Nephron (organoid): Measurements from ENCODE around the gene HPN.
A peak's percentile ranks its signal among the peaks of the same experiment; 100 is the strongest.

ENCODE experiments used
- H3K27ac Mint-ChIP-seq, 3 experiments: 2 replicates each; pipeline ENCODE4 v1.8.0; 2020; ENCODE audit warnings: mixed read lengths in 3 of 3, mild to moderate bottlenecking in 2 of 3, moderate library complexity in 1 of 3
- H3K27me3 Mint-ChIP-seq: 2 replicates; pipeline ENCODE4 v1.8.0; 2021; ENCODE audit warnings: low read depth, mild to moderate bottlenecking, moderate library complexity, mixed read lengths
- H3K36me3 Mint-ChIP-seq: 2 replicates; pipeline ENCODE4 v1.8.0; 2020; ENCODE audit warnings: low read depth, mixed read lengths
- H3K4me1 Mint-ChIP-seq: 2 replicates; pipeline ENCODE4 v1.8.0; 2020; ENCODE audit warnings: mixed read lengths
- H3K4me3 Mint-ChIP-seq, 3 experiments: 2 replicates each; pipeline ENCODE4 v1.8.0; 2020; ENCODE audit warnings: mild to moderate bottlenecking in 3 of 3, mixed read lengths in 3 of 3, moderate library complexity in 2 of 3
- H3K9me3 Mint-ChIP-seq: 2 replicates; pipeline ENCODE4 v1.8.0; 2020; ENCODE audit warnings: mixed read lengths
- TF ChIP-seq, protein P1 (sequence below), 3 experiments: fragments of 200-600 bp; sonication (generic); IDR thresholded peaks; one replicate each; pipeline ENCODE4 v1.5.0; 2021; ENCODE audit warnings: antibody characterized with exemption in 3 of 3; ENCODE audit not compliant: unreplicated experiment in 3 of 3

HPN gene

DNA sequence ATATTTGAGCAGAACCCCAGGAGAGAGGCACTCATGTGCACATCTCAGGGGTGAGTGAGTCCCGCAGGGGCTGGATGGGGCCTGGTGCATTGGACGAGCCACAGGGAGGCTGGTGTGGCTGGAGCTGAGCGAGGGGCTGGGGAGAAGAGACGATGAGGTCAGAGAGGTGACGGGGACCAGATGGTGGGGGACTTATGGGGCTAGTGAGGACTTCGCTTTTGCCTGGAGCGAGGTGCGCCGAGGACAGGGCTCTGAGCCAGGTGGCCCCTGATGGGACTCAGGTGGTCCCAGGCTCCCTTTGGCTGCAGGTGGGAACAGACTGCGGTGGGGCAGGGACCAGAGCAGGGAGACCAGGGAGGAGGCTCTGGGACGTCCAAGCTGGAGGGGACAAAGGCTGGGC lies 67.2 kb downstream of the HPN start:
- H3K4me3 Mint-ChIP-seq, result no peak overlapping the region
- no peaks in the 10 kb centered on the region for H3K4me1 Mint-ChIP-seq
- no peak overlapping the region for H3K27ac Mint-ChIP-seq
- H3K27me3 Mint-ChIP-seq, result peaks cover 6% of the 10 kb centered on the region
- no peaks in the 10 kb centered on the region for H3K9me3 Mint-ChIP-seq
- H3K36me3 Mint-ChIP-seq, result no peaks in the 10 kb centered on the region
- TF ChIP-seq, protein P1, sequence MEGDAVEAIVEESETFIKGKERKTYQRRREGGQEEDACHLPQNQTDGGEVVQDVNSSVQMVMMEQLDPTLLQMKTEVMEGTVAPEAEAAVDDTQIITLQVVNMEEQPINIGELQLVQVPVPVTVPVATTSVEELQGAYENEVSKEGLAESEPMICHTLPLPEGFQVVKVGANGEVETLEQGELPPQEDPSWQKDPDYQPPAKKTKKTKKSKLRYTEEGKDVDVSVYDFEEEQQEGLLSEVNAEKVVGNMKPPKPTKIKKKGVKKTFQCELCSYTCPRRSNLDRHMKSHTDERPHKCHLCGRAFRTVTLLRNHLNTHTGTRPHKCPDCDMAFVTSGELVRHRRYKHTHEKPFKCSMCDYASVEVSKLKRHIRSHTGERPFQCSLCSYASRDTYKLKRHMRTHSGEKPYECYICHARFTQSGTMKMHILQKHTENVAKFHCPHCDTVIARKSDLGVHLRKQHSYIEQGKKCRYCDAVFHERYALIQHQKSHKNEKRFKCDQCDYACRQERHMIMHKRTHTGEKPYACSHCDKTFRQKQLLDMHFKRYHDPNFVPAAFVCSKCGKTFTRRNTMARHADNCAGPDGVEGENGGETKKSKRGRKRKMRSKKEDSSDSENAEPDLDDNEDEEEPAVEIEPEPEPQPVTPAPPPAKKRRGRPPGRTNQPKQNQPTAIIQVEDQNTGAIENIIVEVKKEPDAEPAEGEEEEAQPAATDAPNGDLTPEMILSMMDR (IDR thresholded peaks at IDR 0.05; ENCODE audit: unreplicated experiment in 3 of 3), result no peak

- Mint-ChIP-seq H3K4me3 (no peak overlapping the region), H3K4me1 (peaks cover 3% of the 10 kb centered on the region), H3K27me3 (peaks cover 8% of the 10 kb centered on the region), H3K9me3 (no peaks in the 10 kb centered on the region), H3K36me3 (no peaks in the 10 kb centered on the region), H3K27ac (no peak overlapping the region)
- TF ChIP-seq, protein P1 (IDR thresholded peaks at IDR 0.05; ENCODE audit: unreplicated experiment in 3 of 3), result no peak
Measured at GRCh38 chr19:35109395-35110112, 68.0 kb downstream of the HPN start.

- TF ChIP-seq, protein P1 (IDR thresholded peaks at IDR 0.05; ENCODE audit: unreplicated experiment in 3 of 3), result no peak
- peaks cover 13% of the 10 kb centered on the region for H3K4me1 Mint-ChIP-seq
Measured at GRCh38 chr19:35110974-35111373, 69.5 kb downstream of the HPN start.

DNA sequence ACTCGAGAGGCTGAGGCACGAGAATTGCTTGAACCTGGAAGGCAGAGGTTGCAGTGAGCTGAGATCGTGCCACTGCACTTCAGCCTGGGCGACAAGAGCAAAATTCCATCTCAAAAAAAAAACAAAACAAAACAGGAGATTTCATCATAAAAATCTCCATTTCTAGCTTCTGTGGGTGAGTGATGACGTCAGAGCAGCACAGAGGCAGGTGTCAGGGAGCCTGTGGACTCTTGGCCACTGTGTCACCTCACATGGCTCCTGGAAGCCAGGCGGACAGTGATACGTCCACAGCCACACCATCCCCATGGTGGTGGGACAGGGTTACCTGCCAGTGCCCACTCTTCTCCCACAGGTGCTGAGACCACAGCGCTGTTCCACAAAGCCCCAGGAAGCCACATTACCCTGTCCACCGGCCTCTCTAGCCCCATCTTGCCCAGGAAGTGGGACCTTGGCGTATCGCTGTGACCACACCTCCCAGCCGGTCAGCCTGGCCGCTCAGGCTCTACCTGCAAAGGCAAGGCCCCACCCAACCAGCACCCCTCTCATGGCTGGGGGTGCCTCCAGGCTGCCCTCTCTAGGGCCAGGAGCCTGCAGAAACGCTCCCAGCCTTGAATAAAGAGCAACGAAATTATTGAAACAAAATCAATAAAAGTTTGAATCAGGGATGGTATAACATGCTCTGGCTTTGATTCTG lies 71.6 kb downstream of the HPN start:
- Mint-ChIP-seq H3K27me3 (peaks cover 12% of the 10 kb centered on the region), H3K4me1 (peaks cover 13% of the 10 kb centered on the region), H3K27ac (no peak overlapping the region), H3K4me3 (no peak overlapping the region), H3K36me3 (no peaks in the 10 kb centered on the region), H3K9me3 (no peaks in the 10 kb centered on the region)
- TF ChIP-seq, protein P1 (IDR thresholded peaks at IDR 0.05; ENCODE audit: unreplicated experiment in 3 of 3), result no peak

More at GRCh38 chr19:35110974-35111373, 69.5 kb downstream of the HPN start:
- Mint-ChIP-seq H3K4me3 (no peak overlapping the region), H3K27ac (no peak overlapping the region), H3K9me3 (no peaks in the 10 kb centered on the region), H3K27me3 (peaks cover 18% of the 10 kb centered on the region), H3K36me3 (no peaks in the 10 kb centered on the region)

DNA sequence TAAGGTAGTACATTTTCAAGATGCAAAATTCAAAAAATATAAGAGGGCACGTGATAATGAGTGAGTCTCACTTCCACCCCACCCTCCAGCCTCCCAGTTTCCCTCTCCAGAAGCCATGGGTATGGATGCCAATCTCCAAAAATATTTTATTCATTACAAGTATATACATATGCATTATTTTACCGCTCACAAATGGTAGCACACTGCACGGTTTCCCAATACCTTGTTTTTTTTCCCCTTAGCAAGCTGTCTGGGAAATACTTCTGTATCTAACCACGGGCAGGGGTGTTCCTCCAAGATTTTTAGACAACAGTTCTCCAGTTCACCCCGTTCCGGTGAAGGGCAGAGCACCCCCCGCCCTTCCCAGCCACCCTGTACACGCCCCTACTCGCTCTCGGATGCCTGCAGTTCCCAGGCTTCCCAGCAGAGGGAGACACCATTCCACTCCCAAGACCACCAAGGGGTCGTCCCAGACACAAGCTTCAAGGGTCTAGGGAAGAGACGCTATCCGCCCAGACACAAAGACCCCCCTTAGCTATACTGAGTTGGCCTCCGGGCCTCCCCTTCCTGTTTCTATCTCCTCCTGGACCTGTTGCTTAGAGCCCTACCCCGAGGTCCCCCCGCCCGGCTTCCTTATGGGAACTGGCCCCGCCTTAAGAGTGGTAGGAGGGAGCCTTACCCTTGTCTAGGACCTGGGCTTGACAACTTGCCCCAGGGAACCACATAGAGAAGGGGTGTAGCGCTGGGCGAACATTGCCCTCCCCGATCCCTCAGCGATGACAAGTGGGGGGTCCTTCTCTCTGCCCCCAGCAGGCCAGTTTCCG lies 73.0 kb downstream of the HPN start:
- no peaks in the 10 kb centered on the region for H3K9me3 Mint-ChIP-seq
- TF ChIP-seq, protein P1 (IDR thresholded peaks at IDR 0.05; ENCODE audit: unreplicated experiment in 3 of 3), result peak; percentile 96 to 98 (median 97)
- peak overlapping the region; percentile 63 to 67 (median 65) for H3K4me3 Mint-ChIP-seq
- peaks cover 13% of the 10 kb centered on the region for H3K4me1 Mint-ChIP-seq
- peak overlapping the region in 2 of 3 experiments; percentile 42 to 85 for H3K27ac Mint-ChIP-seq
- H3K36me3 Mint-ChIP-seq, result no peaks in the 10 kb centered on the region
- peaks cover 12% of the 10 kb centered on the region for H3K27me3 Mint-ChIP-seq
